Pulmonary artery endothelial cell (primary cell): ENCODE data around the gene MIAT. TPM values are rescaled to one million over a fixed set of nuclear protein-coding genes. Genes with fewer than 3 reads are reported as not detected.
"Not testable (repeated sequence)": the region's sequence is repeated elsewhere in the genome, so short reads cannot be mapped to it uniquely, and the experiment has no call there.

ENCODE experiments used
- DNase-seq: peaks from one replicate; pipeline ENCODE4 v3.0.0-alpha.2; 2011; ENCODE audit warnings: low read depth, low spot score
- total RNA-seq: library from RNA; depleted of rRNA; stranded (reverse); fragments of >200 nt; gene quantifications from 2 replicates; pipeline ENCODE4 v1.2.3, GENCODE V29; 2014

MIAT gene
- total RNA-seq = 0.26 and 0.32 TPM in 2 replicates

DNA sequence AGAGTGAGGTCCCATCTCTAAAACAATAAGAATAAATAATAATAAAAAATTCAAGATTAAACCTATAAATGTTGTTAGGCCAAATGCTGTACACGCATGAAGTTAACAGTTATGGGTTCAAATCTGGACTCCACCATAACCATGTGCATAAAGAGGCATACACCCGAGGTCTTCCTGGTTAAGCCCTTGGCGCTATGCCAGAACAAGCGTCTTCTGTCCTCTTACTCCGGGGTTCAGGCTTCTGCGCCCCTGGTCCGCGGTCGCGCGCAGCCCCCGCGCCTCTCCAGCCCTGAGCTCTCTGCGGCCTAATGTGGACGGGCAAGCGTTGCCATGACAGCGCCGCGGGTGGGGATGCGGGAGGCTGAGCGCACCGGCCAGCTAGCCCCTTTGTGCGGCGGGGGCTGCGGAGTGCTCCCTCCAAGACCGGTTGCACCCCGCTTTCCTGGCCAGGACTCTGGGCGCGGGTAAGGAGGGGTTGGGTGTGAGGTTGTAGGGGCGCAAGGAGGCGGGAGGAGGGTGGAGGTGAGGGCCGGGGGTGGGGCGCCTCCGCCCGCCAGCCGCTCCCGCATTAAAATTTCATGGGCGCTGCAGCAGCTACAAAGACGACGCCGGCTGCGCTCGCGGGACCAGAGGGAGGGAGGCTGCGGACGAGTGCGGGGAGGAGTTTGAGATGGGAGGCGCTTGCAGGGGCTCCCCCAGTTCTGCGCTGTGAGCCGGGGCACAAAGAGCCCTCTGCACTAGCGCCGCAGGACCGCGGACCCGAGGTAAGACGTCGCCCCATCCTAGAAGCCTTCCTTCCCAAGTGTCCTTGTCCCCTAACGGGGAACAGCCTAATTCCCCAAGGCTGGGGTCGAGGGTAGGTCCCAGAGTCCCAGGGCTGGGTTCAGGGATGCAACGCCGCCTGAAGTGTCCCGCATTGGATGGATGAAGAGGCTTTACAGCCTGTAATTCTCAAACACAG is at the start of gene MIAT:
Gene MIAT (plus strand): TSS at position 698 of the 961 bp plus-strand sequence.
- no peak for DNase-seq

GRCh38 chr22:26608129-26608528 is 49.3 kb upstream of the MIAT start:
- DNase-seq = no peak

- no peak for DNase-seq
Observed at GRCh38 chr22:26609287-26609686, 48.1 kb upstream of the MIAT start.

DNA sequence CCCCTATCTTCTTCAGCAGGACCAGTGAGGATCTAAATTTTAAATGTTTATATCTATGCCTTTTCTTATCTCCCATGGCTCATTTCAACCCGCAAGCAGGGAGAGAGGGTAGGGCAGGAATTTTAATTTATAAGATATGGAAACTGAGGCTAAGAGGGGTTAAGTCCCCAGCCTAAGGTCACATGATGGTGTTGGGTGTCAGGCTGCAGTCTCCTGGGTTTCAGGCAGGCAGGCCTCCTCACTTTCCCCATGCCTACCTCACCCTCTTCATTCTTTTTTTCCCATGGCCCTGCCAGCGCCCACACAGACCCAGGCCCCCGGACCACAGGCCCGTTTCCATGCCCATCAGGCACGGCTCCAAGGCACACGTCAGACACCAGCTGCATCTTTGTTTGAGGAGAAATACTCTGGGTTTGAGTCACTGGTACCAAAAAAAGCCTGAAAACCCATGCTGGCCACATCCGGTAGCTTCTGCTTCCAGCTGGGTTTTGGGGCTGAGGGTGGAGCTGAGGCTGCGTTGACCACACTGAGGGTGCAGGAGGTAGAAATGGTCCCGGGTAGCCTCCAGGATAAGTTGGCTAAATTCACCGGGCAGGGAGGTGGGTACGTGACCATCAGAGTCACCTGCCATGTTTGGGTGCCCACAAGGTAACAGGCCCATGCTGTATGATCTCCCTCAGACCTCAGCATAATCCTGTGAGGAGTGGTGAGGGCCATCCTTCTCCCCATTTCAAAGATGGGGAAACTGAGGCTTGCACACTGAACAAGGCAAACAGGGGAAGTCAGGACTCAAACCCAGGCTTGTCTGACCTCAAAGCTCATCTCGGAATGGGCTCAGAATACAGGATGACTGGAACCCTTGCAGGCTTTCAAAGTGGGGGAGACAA is 47.1 kb upstream of the MIAT start:
- DNase-seq = no peak

DNA sequence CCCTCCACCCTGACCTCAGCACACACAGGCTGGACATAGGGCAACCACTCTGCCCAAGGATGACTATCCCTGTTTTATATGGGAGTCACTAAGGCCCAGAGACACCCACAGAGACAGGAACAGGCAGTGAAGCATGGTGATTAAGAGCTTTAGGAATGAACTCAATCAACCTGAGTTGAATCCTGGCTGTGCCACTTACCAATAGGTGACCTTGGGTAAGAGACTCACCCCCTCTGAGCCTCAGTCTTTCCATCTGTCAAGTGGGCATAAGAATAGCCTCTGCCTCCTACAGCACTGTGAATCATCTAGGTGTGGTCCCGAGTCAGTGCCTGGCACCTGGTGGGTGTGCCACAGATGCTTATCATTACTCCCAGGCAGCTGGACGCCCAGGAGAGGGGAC is 46.4 kb upstream of the MIAT start:
- no peak for DNase-seq

- DNase-seq = no peak
Observed at GRCh38 chr22:26612652-26613051, 44.7 kb upstream of the MIAT start.

DNA sequence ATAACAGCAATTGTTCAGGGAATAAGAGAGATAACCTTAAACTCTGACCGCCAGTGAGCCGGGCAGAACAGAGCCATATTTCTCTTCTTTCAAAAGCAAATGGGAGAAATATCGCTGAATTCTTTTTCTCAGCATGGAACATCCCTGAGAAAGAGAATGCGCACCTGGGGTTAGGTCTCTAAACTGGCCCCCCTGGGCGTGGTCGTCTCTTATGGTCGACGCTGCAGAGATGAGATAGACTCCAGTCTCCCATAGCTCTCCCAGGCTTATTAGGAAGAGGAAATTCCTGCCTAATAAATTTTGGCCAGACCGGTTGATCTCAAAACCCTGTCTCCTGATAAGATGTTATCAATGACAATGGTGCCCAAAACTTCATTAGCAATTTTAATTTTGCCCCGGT is 43.6 kb upstream of the MIAT start:
- not testable (repeated sequence) for DNase-seq

GRCh38 chr22:26614322-26614721 is 43.1 kb upstream of the MIAT start:
- DNase-seq = no peak

GRCh38 chr22:26615149-26615548 is 42.2 kb upstream of the MIAT start:
- DNase-seq = no peak

- DNase-seq = no peak
Observed at GRCh38 chr22:26615830-26616435, 41.5 kb upstream of the MIAT start.

GRCh38 chr22:26616650-26617049 is 40.7 kb upstream of the MIAT start:
- no peak for DNase-seq

GRCh38 chr22:26617271-26618199 is 39.9 kb upstream of the MIAT start, which contains the start of gene CRYBB1:
Gene CRYBB1, minus strand, starts transcription at chr22:26618027. Its CDS starts 1,708 bp downstream, at chr22:26616319.
- no peak for DNase-seq

- DNase-seq = no peak
Observed at GRCh38 chr22:26618455-26618854, 38.9 kb upstream of the MIAT start.

- DNase-seq = no peak
Observed at GRCh38 chr22:26619510-26619909, 37.9 kb upstream of the MIAT start.

DNA sequence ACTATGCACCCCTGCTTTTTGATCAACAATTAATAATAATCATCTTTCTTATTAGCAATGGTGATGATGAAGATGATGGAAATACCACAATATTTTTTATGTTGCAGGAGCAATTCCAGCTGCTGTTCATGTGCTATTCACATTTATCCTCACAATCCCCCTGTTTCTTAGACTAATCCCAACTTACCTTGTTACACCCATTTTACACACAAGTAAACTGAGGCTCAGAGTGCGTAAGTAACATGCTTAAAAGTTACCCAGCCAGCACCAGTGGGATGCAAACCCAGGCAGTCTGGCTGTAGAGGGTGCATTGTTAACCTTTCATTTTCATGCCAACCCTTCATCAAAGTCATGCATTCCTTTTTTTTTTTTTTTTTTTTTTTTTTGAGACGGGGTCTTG is 37.2 kb upstream of the MIAT start:
- DNase-seq = no peak

GRCh38 chr22:26621663-26622062 is 35.7 kb upstream of the MIAT start, which contains the start of gene CRYBA4:
Gene CRYBA4, plus strand, starts transcription at chr22:26621963. Its CDS starts 634 bp downstream, at chr22:26622597.
- DNase-seq = no peak

- no peak for DNase-seq
Observed at GRCh38 chr22:26623984-26624383, 33.4 kb upstream of the MIAT start.

- no peak for DNase-seq
Observed at GRCh38 chr22:26624803-26625202, 32.6 kb upstream of the MIAT start.

DNA sequence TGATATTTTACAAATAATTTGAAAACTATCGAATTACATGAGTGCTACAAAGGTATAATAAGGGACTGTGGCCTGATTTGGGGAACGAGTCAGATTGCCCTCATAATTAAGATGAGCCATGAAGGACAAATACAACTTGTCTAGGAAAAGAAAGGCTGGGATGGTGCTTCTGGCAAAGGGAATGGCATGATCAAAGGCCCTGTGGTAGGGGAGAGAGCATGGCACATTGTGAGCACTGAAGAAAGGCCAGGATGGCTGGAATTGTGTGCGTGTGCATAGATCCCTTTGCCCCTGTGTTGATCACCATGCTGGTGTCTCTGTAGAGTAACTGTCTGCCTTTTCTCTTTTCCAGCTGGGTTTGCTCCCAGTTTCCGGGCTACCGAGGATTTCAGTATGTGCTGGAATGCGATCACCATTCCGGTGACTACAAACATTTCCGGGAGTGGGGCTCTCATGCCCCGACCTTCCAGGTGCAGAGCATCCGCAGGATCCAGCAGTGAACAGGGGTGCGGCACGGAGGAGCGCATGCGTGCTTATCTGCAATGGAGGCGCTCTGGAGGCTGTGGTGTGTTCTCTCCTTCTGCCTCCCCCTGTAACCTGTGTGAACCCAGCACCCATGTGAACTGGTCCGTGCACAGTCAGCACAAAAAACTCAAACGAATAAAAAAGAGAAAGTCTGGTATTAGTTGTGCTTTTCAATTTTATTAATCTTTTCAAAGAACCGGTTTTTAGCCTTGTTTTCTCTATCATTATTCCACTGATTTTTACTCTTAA is 27.2 kb upstream of the MIAT start:
- no peak for DNase-seq

DNA sequence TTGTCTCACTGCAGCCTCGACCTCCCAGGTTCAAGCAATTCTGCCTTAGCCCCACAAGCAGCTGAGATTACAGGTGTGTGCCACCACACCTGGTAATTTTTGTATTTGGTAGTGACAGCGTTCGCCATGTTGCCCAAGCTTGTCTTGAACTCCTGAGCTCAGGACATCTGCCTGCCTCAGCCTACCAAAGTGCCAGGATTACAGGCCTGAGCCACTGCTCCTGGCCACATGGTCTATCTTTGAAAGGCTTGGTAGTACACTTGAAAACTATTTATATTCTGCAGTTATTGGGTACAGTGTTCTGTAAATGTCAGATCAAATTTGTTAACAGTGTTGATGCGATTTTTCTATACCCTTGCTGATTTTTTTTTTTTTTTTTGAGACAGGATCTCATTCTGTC is 26.1 kb upstream of the MIAT start:
- no peak for DNase-seq
